ENCODE results near the gene PRDX4. TPM values are rescaled to one million over a fixed set of nuclear protein-coding genes. Genes with fewer than 3 reads are reported as not detected.

The PRDX4 gene
- total RNA-seq, 2 donors from 2014 or later, result 27.5 to 33.8 TPM

GRCh38 chrX:23704673-23705206 lies 37.4 kb downstream of the PRDX4 start:
- no peaks in the 10 kb centered on the region for H3K9me3 Mint-ChIP-seq
- H3K27ac Mint-ChIP-seq, result peak overlapping the region; percentile 82
- peaks cover 8 to 14% of the 10 kb centered on the region in 2 donors for H3K36me3 Mint-ChIP-seq (ENCODE audit: insufficient read depth in 2 of 2)
- DNase-seq (peak in 1 of 2 donors; percentile 11), ATAC-seq (replicated peaks in 1 of 2) (peak; percentile 76 to 81)
- H3K27me3 Mint-ChIP-seq (ENCODE audit: low read depth), result no peaks in the 10 kb centered on the region
- peak overlapping the region in 1 of 2 donors; percentile 67 for H3K4me3 Mint-ChIP-seq
- peaks cover 10% of the 10 kb centered on the region for H3K4me1 Mint-ChIP-seq (ENCODE audit: low read depth)

- DNase-seq (no peak), ATAC-seq (replicated peaks in 1 of 2) (peak; percentile 43 to 78)
- peaks cover 10% of the 10 kb centered on the region for H3K4me1 Mint-ChIP-seq (ENCODE audit: low read depth)
- no peaks in the 10 kb centered on the region for H3K9me3 Mint-ChIP-seq
- peak overlapping the region; percentile 82 for H3K27ac Mint-ChIP-seq
- peak overlapping the region in 1 of 2 donors; percentile 67 for H3K4me3 Mint-ChIP-seq
- H3K36me3 Mint-ChIP-seq (ENCODE audit: insufficient read depth in 2 of 2), result peaks cover 5 to 14% of the 10 kb centered on the region in 2 donors
- H3K27me3 Mint-ChIP-seq (ENCODE audit: low read depth), result no peaks in the 10 kb centered on the region
Measured at GRCh38 chrX:23705235-23705634, 37.9 kb downstream of the PRDX4 start.

- Mint-ChIP-seq H3K27ac (no peak overlapping the region), H3K36me3 (ENCODE audit: insufficient read depth in 2 of 2) (peaks cover 5 to 9% of the 10 kb centered on the region in 2 donors), H3K4me3 (no peak overlapping the region), H3K27me3 (ENCODE audit: low read depth) (peaks cover 6% of the 10 kb centered on the region), H3K4me1 (ENCODE audit: low read depth) (no peaks in the 10 kb centered on the region), H3K9me3 (no peaks in the 10 kb centered on the region)
- DNase-seq, result no peak
- ATAC-seq (replicated peaks in 1 of 2), result no peak
Measured at GRCh38 chrX:23720117-23720677, 52.9 kb downstream of the PRDX4 start.

GRCh38 chrX:23726191-23726590 lies 58.9 kb downstream of the PRDX4 start:
- Mint-ChIP-seq H3K4me3 (no peak overlapping the region), H3K27me3 (ENCODE audit: low read depth) (peaks cover 6% of the 10 kb centered on the region), H3K4me1 (ENCODE audit: low read depth) (no peaks in the 10 kb centered on the region), H3K27ac (peak overlapping the region; percentile 55), H3K9me3 (no peaks in the 10 kb centered on the region), H3K36me3 (ENCODE audit: insufficient read depth in 2 of 2) (peaks cover 7 to 24% of the 10 kb centered on the region in 2 donors)
- ATAC-seq (replicated peaks in 1 of 2), result no peak
- DNase-seq, result no peak

GRCh38 chrX:23727206-23727605 lies 59.9 kb downstream of the PRDX4 start:
- Mint-ChIP-seq H3K4me3 (no peak overlapping the region), H3K27me3 (ENCODE audit: low read depth) (peaks cover 6% of the 10 kb centered on the region), H3K9me3 (no peaks in the 10 kb centered on the region), H3K36me3 (ENCODE audit: insufficient read depth in 2 of 2) (peaks cover 11 to 32% of the 10 kb centered on the region in 2 donors), H3K4me1 (ENCODE audit: low read depth) (peaks cover 7% of the 10 kb centered on the region), H3K27ac (no peak overlapping the region)
- no peak for ATAC-seq (replicated peaks in 1 of 2)
- no peak for DNase-seq

GRCh38 chrX:23729214-23729613 lies 61.9 kb downstream of the PRDX4 start:
- Mint-ChIP-seq H3K9me3 (no peaks in the 10 kb centered on the region), H3K36me3 (ENCODE audit: insufficient read depth in 2 of 2) (peaks cover 9 to 26% of the 10 kb centered on the region in 2 donors), H3K27ac (no peak overlapping the region), H3K27me3 (ENCODE audit: low read depth) (peaks cover 6% of the 10 kb centered on the region), H3K4me1 (ENCODE audit: low read depth) (peaks cover 26% of the 10 kb centered on the region), H3K4me3 (no peak overlapping the region)
- ATAC-seq (replicated peaks in 1 of 2) (no peak), DNase-seq (no peak)

GRCh38 chrX:23731951-23732350 lies 64.7 kb downstream of the PRDX4 start:
- H3K27me3 Mint-ChIP-seq (ENCODE audit: low read depth), result no peaks in the 10 kb centered on the region
- DNase-seq, result no peak
- peaks cover 9 to 21% of the 10 kb centered on the region in 2 donors for H3K36me3 Mint-ChIP-seq (ENCODE audit: insufficient read depth in 2 of 2)
- H3K27ac Mint-ChIP-seq, result peak overlapping the region; percentile 82
- H3K4me1 Mint-ChIP-seq (ENCODE audit: low read depth), result peaks cover 37% of the 10 kb centered on the region
- no peaks in the 10 kb centered on the region for H3K9me3 Mint-ChIP-seq
- H3K4me3 Mint-ChIP-seq, result peak overlapping the region in 1 of 2 donors; percentile 67
- ATAC-seq (replicated peaks in 1 of 2), result no peak

GRCh38 chrX:23732704-23733103 lies 65.4 kb downstream of the PRDX4 start:
- H3K4me1 Mint-ChIP-seq (ENCODE audit: low read depth), result peaks cover 37% of the 10 kb centered on the region
- DNase-seq (peak in 1 of 2 donors; percentile 9), ATAC-seq (replicated peaks in 1 of 2) (peak; percentile 88 to 92)
- H3K4me3 Mint-ChIP-seq, result peak overlapping the region; percentile 46 to 76
- peak overlapping the region; percentile 97 for H3K27ac Mint-ChIP-seq
- H3K36me3 Mint-ChIP-seq (ENCODE audit: insufficient read depth in 2 of 2), result peaks cover 9 to 20% of the 10 kb centered on the region in 2 donors
- H3K9me3 Mint-ChIP-seq, result no peaks in the 10 kb centered on the region
- no peaks in the 10 kb centered on the region for H3K27me3 Mint-ChIP-seq (ENCODE audit: low read depth)

Other genes starting within 250 kb of the PRDX4 start
- gene ACOT9, start 75.8 kb downstream of the PRDX4 start, total RNA-seq, result 10 to 100 TPM; 85.4 to 92.3 TPM
- gene SAT1, start 115.7 kb downstream of the PRDX4 start, total RNA-seq, result 100 to 1,000 TPM; 229 to 424 TPM
- 10 to 100 TPM; 16.6 to 24.4 TPM for gene APOO, start 240.4 kb downstream of the PRDX4 start, total RNA-seq
- not detected for gene CXorf58, start 240.5 kb downstream of the PRDX4 start, total RNA-seq

Data from activated T-cell treated with anti-CD3 and anti-CD28 coated beads, Interleukin-2, amount 50 U/mL, for 72 hours (primary cell).